ENCODE data around the gene ZNF277. TPM values are rescaled to one million over a fixed set of nuclear protein-coding genes. Genes with fewer than 3 reads are reported as not detected.

Gene ZNF277
- total and polyA plus RNA-seq, 3 experiments from 2014 or later = 13.5 to 20.6 (median 14.7) TPM

- no peaks in the 10 kb centered on the region for H3K36me3 ChIP-seq (ENCODE audit: insufficient read depth, low read length)
- ChIA-PET CTCF (interaction anchor here (1.3 kb wide), 1 partner anchor 12 kb away, joined by 3 read pairs; no protein-coding TSS in a partner anchor), POLR2A (no interaction called here)
- no peak overlapping the region for H3K27ac ChIP-seq (ENCODE audit: low read depth, low read length)
- H3K4me3 ChIP-seq (ENCODE audit: low read length) = no peak overlapping the region
- peaks cover 14% of the 10 kb centered on the region for H3K4me1 ChIP-seq (ENCODE audit: insufficient read depth, low read length)
- DNase-seq = no peak
- Mint-ChIP-seq H3K4me1 (peaks cover 17 to 24% (median 21%) of the 10 kb centered on the region in 3 donors), H3K36me3 (peaks cover 0 to 1% (median 0%) of the 10 kb centered on the region in 3 donors), H3K27ac (no peak overlapping the region), H3K9me3 (peaks cover 0 to 4% (median 0%) of the 10 kb centered on the region in 5 donors), H3K4me3 (no peak overlapping the region), H3K27me3 (peaks cover 33 to 73% of the 10 kb centered on the region in 2 donors)
- H3K27me3 ChIP-seq (ENCODE audit: insufficient read depth, low read length, poor library complexity, severe bottlenecking) = peaks cover 30% of the 10 kb centered on the region
- no peaks in the 10 kb centered on the region for H3K9me3 ChIP-seq (ENCODE audit: low read length)
These were observed 5.1 kb upstream of the ZNF277 start for GRCh38 chr7:112201411-112201810.

DNA sequence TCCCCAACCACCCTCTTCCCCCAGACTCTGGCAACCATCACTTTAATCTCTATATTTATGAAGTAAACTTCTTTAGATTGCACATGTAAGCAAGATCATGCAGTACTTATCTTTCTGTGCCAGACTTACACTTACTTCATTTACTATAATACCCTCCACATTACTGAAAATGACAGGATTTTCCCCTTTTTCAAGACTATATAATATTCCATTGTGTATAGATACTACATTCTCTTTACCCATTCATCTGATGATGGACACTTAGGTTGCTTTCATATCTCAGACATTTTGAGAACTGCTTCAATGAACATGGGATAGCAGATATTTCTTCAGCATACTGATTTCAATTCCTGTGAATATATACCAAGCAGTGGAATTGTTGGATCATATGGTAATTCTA is 4.7 kb upstream of the ZNF277 start:
- Mint-ChIP-seq H3K27ac (no peak overlapping the region), H3K4me1 (peaks cover 19 to 27% (median 21%) of the 10 kb centered on the region in 3 donors), H3K36me3 (peaks cover 0 to 5% (median 0%) of the 10 kb centered on the region in 3 donors), H3K9me3 (peaks cover 0 to 4% (median 0%) of the 10 kb centered on the region in 5 donors), H3K27me3 (peaks cover 33 to 69% of the 10 kb centered on the region in 2 donors), H3K4me3 (no peak overlapping the region)
- DNase-seq = no peak
- no peak overlapping the region for H3K4me3 ChIP-seq (ENCODE audit: low read length)
- H3K36me3 ChIP-seq (ENCODE audit: insufficient read depth, low read length) = no peaks in the 10 kb centered on the region
- H3K27ac ChIP-seq (ENCODE audit: low read depth, low read length) = no peak overlapping the region
- no peaks in the 10 kb centered on the region for H3K9me3 ChIP-seq (ENCODE audit: low read length)
- H3K27me3 ChIP-seq (ENCODE audit: insufficient read depth, low read length, poor library complexity, severe bottlenecking) = peaks cover 30% of the 10 kb centered on the region
- POLR2A ChIA-PET = no interaction called here
- CTCF ChIA-PET = no interaction called here
- peaks cover 14% of the 10 kb centered on the region for H3K4me1 ChIP-seq (ENCODE audit: insufficient read depth, low read length)

DNA sequence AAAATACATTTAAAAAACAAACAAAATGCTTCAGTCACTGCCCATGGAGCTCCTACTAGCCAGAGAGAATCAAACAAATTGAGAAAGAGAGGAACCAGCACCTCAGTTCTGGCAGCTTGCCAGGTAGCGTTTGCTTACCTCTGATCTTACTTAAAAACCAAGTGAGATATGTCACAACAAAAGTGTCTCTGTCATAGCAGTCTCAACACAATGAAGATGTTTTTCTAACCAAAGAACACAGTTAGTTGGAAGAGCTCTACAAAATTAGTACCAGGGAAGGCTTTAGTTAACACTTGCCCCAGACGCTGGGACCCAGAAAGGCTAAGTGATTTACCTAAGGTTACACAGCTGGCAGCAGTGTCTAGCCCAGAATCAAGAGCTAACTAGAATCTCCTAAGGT is 3.7 kb upstream of the ZNF277 start:
- POLR2A ChIA-PET = interaction anchor here (1.7 kb wide), 1 partner anchor 248 kb away, joined by 6 read pairs; the partner anchor contains the start of gene IFRD1
- Mint-ChIP-seq H3K27ac (peak overlapping the region in 1 of 8 donors; percentile 55), H3K9me3 (peaks cover 0 to 4% (median 0%) of the 10 kb centered on the region in 5 donors), H3K4me3 (no peak overlapping the region), H3K27me3 (peaks cover 27 to 59% of the 10 kb centered on the region in 2 donors), H3K4me1 (peaks cover 27 to 37% (median 31%) of the 10 kb centered on the region in 3 donors), H3K36me3 (peaks cover 0 to 9% (median 0%) of the 10 kb centered on the region in 3 donors)
- CTCF ChIA-PET = interaction anchor here (1.1 kb wide), 1 partner anchor 12 kb away, joined by 3 read pairs; no protein-coding TSS in a partner anchor
- Histone ChIP-seq H3K4me3 (ENCODE audit: low read length) (no peak overlapping the region), H3K9me3 (ENCODE audit: low read length) (no peaks in the 10 kb centered on the region), H3K27ac (ENCODE audit: low read depth, low read length) (no peak overlapping the region), H3K27me3 (ENCODE audit: insufficient read depth, low read length, poor library complexity, severe bottlenecking) (peaks cover 30% of the 10 kb centered on the region), H3K4me1 (ENCODE audit: insufficient read depth, low read length) (peaks cover 18% of the 10 kb centered on the region), H3K36me3 (ENCODE audit: insufficient read depth, low read length) (no peaks in the 10 kb centered on the region)
- DNase-seq = peak in 1 of 5 donors; percentile 22

- Histone ChIP-seq H3K4me3 (ENCODE audit: low read length) (no peak overlapping the region), H3K27me3 (ENCODE audit: insufficient read depth, low read length, poor library complexity, severe bottlenecking) (peaks cover 30% of the 10 kb centered on the region), H3K9me3 (ENCODE audit: low read length) (no peaks in the 10 kb centered on the region), H3K27ac (ENCODE audit: low read depth, low read length) (no peak overlapping the region), H3K36me3 (ENCODE audit: insufficient read depth, low read length) (no peaks in the 10 kb centered on the region), H3K4me1 (ENCODE audit: insufficient read depth, low read length) (peaks cover 19% of the 10 kb centered on the region)
- Mint-ChIP-seq H3K36me3 (peaks cover 0 to 9% (median 0%) of the 10 kb centered on the region in 3 donors), H3K27ac (no peak overlapping the region), H3K4me3 (peak overlapping the region in 1 of 7 donors; percentile 98), H3K4me1 (peaks cover 27 to 39% (median 33%) of the 10 kb centered on the region in 3 donors), H3K27me3 (peaks cover 22 to 53% of the 10 kb centered on the region in 2 donors), H3K9me3 (peaks cover 0 to 4% (median 0%) of the 10 kb centered on the region in 5 donors)
- no peak for DNase-seq
- CTCF ChIA-PET = interaction anchor here (1.1 kb wide), 1 partner anchor 12 kb away, joined by 3 read pairs; no protein-coding TSS in a partner anchor
- POLR2A ChIA-PET = interaction anchor here (1.7 kb wide), 1 partner anchor 247 kb away, joined by 6 read pairs; the partner anchor contains the start of gene IFRD1
These were observed 3.1 kb upstream of the ZNF277 start for GRCh38 chr7:112203365-112203739.

- peaks cover 26% of the 10 kb centered on the region for H3K27me3 ChIP-seq (ENCODE audit: insufficient read depth, low read length, poor library complexity, severe bottlenecking)
- peaks cover 19% of the 10 kb centered on the region for H3K4me1 ChIP-seq (ENCODE audit: insufficient read depth, low read length)
- Mint-ChIP-seq H3K27ac (peak overlapping the region in 5 of 8 donors; percentile 14 to 60 (median 49)), H3K9me3 (peaks cover 0 to 4% (median 0%) of the 10 kb centered on the region in 5 donors), H3K4me3 (peak overlapping the region; percentile 90 to 99 (median 96)), H3K27me3 (peaks cover 17 to 41% of the 10 kb centered on the region in 2 donors), H3K36me3 (peaks cover 0 to 9% (median 0%) of the 10 kb centered on the region in 3 donors), H3K4me1 (peaks cover 33 to 46% (median 33%) of the 10 kb centered on the region in 3 donors)
- H3K36me3 ChIP-seq (ENCODE audit: insufficient read depth, low read length) = no peaks in the 10 kb centered on the region
- ChIA-PET POLR2A (interaction anchor here (1.2 kb wide), 1 partner anchor 245 kb away, joined by 3 read pairs; the partner anchor contains the start of gene IFRD1), CTCF (interaction anchor here (1.3 to 1.5 kb wide), 2 partner anchors 11 to 58 kb away, joined by 3 read pairs; no protein-coding TSS in a partner anchor)
- H3K4me3 ChIP-seq (ENCODE audit: low read length) = peak overlapping the region; percentile 92
- peak in 1 of 5 donors; percentile 5 for DNase-seq
- no peaks in the 10 kb centered on the region for H3K9me3 ChIP-seq (ENCODE audit: low read length)
- no peak overlapping the region for H3K27ac ChIP-seq (ENCODE audit: low read depth, low read length)
These were observed 1.8 kb upstream of the ZNF277 start for GRCh38 chr7:112204499-112205342.

DNA sequence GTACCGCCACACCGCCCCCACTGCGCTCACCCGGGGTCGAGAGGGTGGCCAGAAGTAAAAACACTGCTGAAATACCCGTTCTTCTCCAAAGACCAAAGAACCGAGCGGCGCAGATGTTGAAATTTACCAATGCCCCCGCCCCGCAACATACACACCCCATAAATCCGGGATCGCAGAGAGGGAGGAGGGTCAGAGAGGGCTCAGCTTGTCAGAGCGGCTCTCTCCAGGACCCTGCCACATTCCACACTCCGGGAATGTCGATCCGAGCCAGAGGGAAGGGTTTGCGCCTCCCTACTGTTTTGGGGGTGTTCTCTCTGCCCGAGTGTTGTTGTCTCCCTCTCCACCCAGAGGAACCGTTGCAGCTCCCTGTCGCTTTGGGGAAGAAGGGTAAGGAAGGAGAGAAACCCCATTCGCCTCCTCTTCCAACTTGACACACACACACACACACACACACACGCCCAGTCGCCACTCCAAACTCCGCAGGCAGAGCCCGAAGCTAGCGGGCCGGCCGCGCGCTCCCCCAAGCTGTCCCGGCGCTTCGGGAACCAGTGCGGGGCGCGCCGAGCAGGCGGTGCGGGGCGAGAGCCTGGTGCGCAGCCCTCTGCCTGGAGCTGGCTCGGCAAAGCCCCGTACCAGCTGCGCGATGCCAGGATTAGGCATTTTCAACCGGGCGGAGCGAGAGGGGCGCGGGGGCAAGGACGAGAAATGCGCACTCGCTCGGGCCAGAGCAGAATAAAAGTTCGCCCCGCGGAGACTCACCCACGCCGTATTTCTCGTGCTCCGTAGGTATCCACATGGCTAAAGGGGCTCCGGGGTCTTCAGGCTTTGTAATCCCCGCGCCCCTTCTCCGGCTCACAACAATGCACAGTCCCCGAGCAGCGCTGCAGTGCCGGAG is 905 bp upstream of the ZNF277 start:
- peaks cover 24% of the 10 kb centered on the region for H3K27me3 ChIP-seq (ENCODE audit: insufficient read depth, low read length, poor library complexity, severe bottlenecking)
- H3K9me3 ChIP-seq (ENCODE audit: low read length) = no peaks in the 10 kb centered on the region
- H3K4me1 ChIP-seq (ENCODE audit: insufficient read depth, low read length) = peaks cover 19% of the 10 kb centered on the region
- H3K36me3 ChIP-seq (ENCODE audit: insufficient read depth, low read length) = no peaks in the 10 kb centered on the region
- peak; percentile 24 to 64 (median 31) for DNase-seq
- H3K36me3 Mint-ChIP-seq = peaks cover 0 to 9% (median 0%) of the 10 kb centered on the region in 3 donors
- H3K27me3 Mint-ChIP-seq = peaks cover 17 to 32% of the 10 kb centered on the region in 2 donors
- H3K4me1 Mint-ChIP-seq = peaks cover 33 to 47% (median 33%) of the 10 kb centered on the region in 3 donors
- ChIA-PET POLR2A (interaction anchor here (1.2 kb wide), 1 partner anchor 244 kb away, joined by 3 read pairs; the partner anchor contains the start of gene IFRD1), CTCF (interaction anchor here (1.3 to 1.5 kb wide), 2 partner anchors 10 to 58 kb away, joined by 3 read pairs; no protein-coding TSS in a partner anchor)
- no peak overlapping the region for H3K27ac ChIP-seq (ENCODE audit: low read depth, low read length)
- H3K27ac Mint-ChIP-seq = peak overlapping the region in 7 of 8 donors; percentile 15 to 86 (median 46)
- peak overlapping the region; percentile 92 for H3K4me3 ChIP-seq (ENCODE audit: low read length)
- peaks cover 0 to 4% (median 0%) of the 10 kb centered on the region in 5 donors for H3K9me3 Mint-ChIP-seq
- H3K4me3 Mint-ChIP-seq = peak overlapping the region; percentile 90 to 99 (median 96)

DNA sequence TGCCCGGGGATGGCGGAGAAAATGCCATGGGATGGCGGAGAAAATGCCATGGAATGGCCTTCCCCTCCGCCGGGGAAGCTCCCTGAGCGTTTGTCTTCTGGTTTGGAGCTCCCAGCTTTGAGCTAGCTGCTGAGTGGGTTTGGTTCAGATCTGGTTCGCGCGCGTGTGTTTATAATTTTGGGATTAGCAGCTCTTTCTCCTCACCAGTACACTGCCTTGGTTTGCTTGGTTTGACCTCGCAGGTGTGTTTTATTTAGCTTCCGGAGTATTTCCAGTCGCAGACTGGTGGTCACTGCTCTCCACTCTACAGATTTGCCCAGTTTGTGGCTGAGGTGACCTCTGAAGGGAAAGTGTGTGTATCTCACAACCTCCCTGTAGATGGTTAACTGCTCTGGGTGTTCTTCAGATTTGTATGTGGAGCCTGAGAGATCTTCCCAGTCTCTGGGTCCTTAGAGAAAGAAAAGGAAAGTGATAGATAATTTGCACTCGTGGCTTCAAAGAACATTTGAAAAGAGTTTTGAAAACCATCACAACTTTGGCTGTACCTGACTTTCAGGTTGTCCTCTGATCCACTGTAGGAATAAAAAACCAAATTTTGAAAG is 597 bp downstream of the ZNF277 start:
- POLR2A ChIA-PET = interaction anchor here (0.7 to 0.9 kb wide), 2 partner anchors 57 to 243 kb away, joined by 3 to 5 read pairs; partner anchors contain the start of gene IFRD1
- peak overlapping the region; percentile 86 to 98 (median 91) for H3K27ac Mint-ChIP-seq
- H3K27ac ChIP-seq (ENCODE audit: low read depth, low read length) = peak overlapping the region; percentile 82
- H3K9me3 Mint-ChIP-seq = no peaks in the 10 kb centered on the region
- CTCF ChIA-PET = interaction anchor here (0.9 kb wide), 1 partner anchor 8 kb away, joined by 4 read pairs; no protein-coding TSS in a partner anchor
- peaks cover 20% of the 10 kb centered on the region for H3K27me3 ChIP-seq (ENCODE audit: insufficient read depth, low read length, poor library complexity, severe bottlenecking)
- H3K4me1 ChIP-seq (ENCODE audit: insufficient read depth, low read length) = peaks cover 19% of the 10 kb centered on the region
- no peaks in the 10 kb centered on the region for H3K9me3 ChIP-seq (ENCODE audit: low read length)
- H3K36me3 Mint-ChIP-seq = peaks cover 0 to 9% (median 0%) of the 10 kb centered on the region in 3 donors
- no peaks in the 10 kb centered on the region for H3K36me3 ChIP-seq (ENCODE audit: insufficient read depth, low read length)
- no peak for DNase-seq
- peaks cover 40 to 57% (median 41%) of the 10 kb centered on the region in 3 donors for H3K4me1 Mint-ChIP-seq
- H3K4me3 ChIP-seq (ENCODE audit: low read length) = peak overlapping the region; percentile 92
- H3K4me3 Mint-ChIP-seq = peak overlapping the region; percentile 90 to 99 (median 96)
- H3K27me3 Mint-ChIP-seq = peaks cover 9 to 17% of the 10 kb centered on the region in 2 donors

All from CD8-positive, alpha-beta memory T cell (primary cell).